ENCODE measurements around the gene DISC1.

Gene DISC1

GRCh38 chr1:232017057-232017456 is 390.5 kb downstream of the DISC1 start:
- H3K9me3 ChIP-seq (ENCODE audit: insufficient read depth, low read length): no peaks in the 10 kb centered on the region
- H3K4me3 ChIP-seq (ENCODE audit: low read length): no peak overlapping the region
- no peak overlapping the region for H3K4me2 ChIP-seq (ENCODE audit: low read length)
- no peaks in the 10 kb centered on the region for H3K79me2 ChIP-seq (ENCODE audit: low read length)
- H3K4me1 ChIP-seq (ENCODE audit: low read length): no peaks in the 10 kb centered on the region
- TF ChIP-seq CTCF (IDR thresholded peaks at IDR 0.05; ENCODE audit: low read depth, low read length) (no peak), EZH2phosphoT487 (IDR thresholded peaks at IDR 0.05; ENCODE audit: low read depth) (no peak)
- no peak overlapping the region for H3K27ac ChIP-seq (ENCODE audit: low read length)
- H3K36me3 ChIP-seq (replicated peaks; ENCODE audit: low read depth, low read length): no peaks in the 10 kb centered on the region
- H2AFZ ChIP-seq (ENCODE audit: low read depth, low read length): no peak overlapping the region
- no peaks in the 10 kb centered on the region for H4K20me1 ChIP-seq (ENCODE audit: insufficient read depth, low read length)
- peaks cover 24% of the 10 kb centered on the region for H3K27me3 ChIP-seq (ENCODE audit: low read depth, low read length)
- H3K9ac ChIP-seq (ENCODE audit: low read length): no peak overlapping the region

GRCh38 chr1:232017759-232018158 is 391.2 kb downstream of the DISC1 start:
- H3K79me2 ChIP-seq (ENCODE audit: low read length): no peaks in the 10 kb centered on the region
- no peak overlapping the region for H3K9ac ChIP-seq (ENCODE audit: low read length)
- peaks cover 24% of the 10 kb centered on the region for H3K27me3 ChIP-seq (ENCODE audit: low read depth, low read length)
- H3K4me1 ChIP-seq (ENCODE audit: low read length): no peaks in the 10 kb centered on the region
- no peak overlapping the region for H2AFZ ChIP-seq (ENCODE audit: low read depth, low read length)
- H3K27ac ChIP-seq (ENCODE audit: low read length): no peak overlapping the region
- H3K4me3 ChIP-seq (ENCODE audit: low read length): no peak overlapping the region
- H3K36me3 ChIP-seq (replicated peaks; ENCODE audit: low read depth, low read length): no peaks in the 10 kb centered on the region
- H3K9me3 ChIP-seq (ENCODE audit: insufficient read depth, low read length): no peaks in the 10 kb centered on the region
- no peak overlapping the region for H3K4me2 ChIP-seq (ENCODE audit: low read length)
- TF ChIP-seq CTCF (IDR thresholded peaks at IDR 0.05; ENCODE audit: low read depth, low read length) (no peak), EZH2phosphoT487 (IDR thresholded peaks at IDR 0.05; ENCODE audit: low read depth) (no peak)
- H4K20me1 ChIP-seq (ENCODE audit: insufficient read depth, low read length): no peaks in the 10 kb centered on the region

- no peak overlapping the region for H2AFZ ChIP-seq (ENCODE audit: low read depth, low read length)
- H3K27me3 ChIP-seq (ENCODE audit: low read depth, low read length): peaks cover 24% of the 10 kb centered on the region
- no peak overlapping the region for H3K4me2 ChIP-seq (ENCODE audit: low read length)
- H3K27ac ChIP-seq (ENCODE audit: low read length): no peak overlapping the region
- no peak overlapping the region for H3K9ac ChIP-seq (ENCODE audit: low read length)
- H3K4me3 ChIP-seq (ENCODE audit: low read length): no peak overlapping the region
- H3K79me2 ChIP-seq (ENCODE audit: low read length): no peaks in the 10 kb centered on the region
- H3K36me3 ChIP-seq (replicated peaks; ENCODE audit: low read depth, low read length): no peaks in the 10 kb centered on the region
- no peaks in the 10 kb centered on the region for H4K20me1 ChIP-seq (ENCODE audit: insufficient read depth, low read length)
- TF ChIP-seq CTCF (IDR thresholded peaks at IDR 0.05; ENCODE audit: low read depth, low read length): no peak
- TF ChIP-seq EZH2phosphoT487 (IDR thresholded peaks at IDR 0.05; ENCODE audit: low read depth): no peak
- no peaks in the 10 kb centered on the region for H3K9me3 ChIP-seq (ENCODE audit: insufficient read depth, low read length)
- H3K4me1 ChIP-seq (ENCODE audit: low read length): no peaks in the 10 kb centered on the region
These were observed 391.8 kb downstream of the DISC1 start for GRCh38 chr1:232018231-232019025.

- Histone ChIP-seq H3K27me3 (ENCODE audit: low read depth, low read length) (peaks cover 20% of the 10 kb centered on the region), H4K20me1 (ENCODE audit: insufficient read depth, low read length) (no peaks in the 10 kb centered on the region), H3K4me2 (ENCODE audit: low read length) (no peak overlapping the region), H3K9me3 (ENCODE audit: insufficient read depth, low read length) (no peaks in the 10 kb centered on the region), H3K36me3 (replicated peaks; ENCODE audit: low read depth, low read length) (no peaks in the 10 kb centered on the region), H3K4me1 (ENCODE audit: low read length) (no peaks in the 10 kb centered on the region), H3K9ac (ENCODE audit: low read length) (no peak overlapping the region), H2AFZ (ENCODE audit: low read depth, low read length) (no peak overlapping the region), H3K79me2 (ENCODE audit: low read length) (no peaks in the 10 kb centered on the region), H3K4me3 (ENCODE audit: low read length) (no peak overlapping the region), H3K27ac (ENCODE audit: low read length) (no peak overlapping the region)
- TF ChIP-seq EZH2phosphoT487 (IDR thresholded peaks at IDR 0.05; ENCODE audit: low read depth) (no peak), CTCF (IDR thresholded peaks at IDR 0.05; ENCODE audit: low read depth, low read length) (no peak)
These were observed 392.4 kb downstream of the DISC1 start for GRCh38 chr1:232019026-232019340.
